Peyer's patch (tissue), 4 donors: ENCODE results near the gene SPDYE6. TPM values are rescaled to one million over a fixed set of nuclear protein-coding genes. Genes with fewer than 3 reads are reported as not detected.
"Not testable (repeated sequence)": the region's sequence is repeated elsewhere in the genome, so short reads cannot be mapped to it uniquely, and the experiment has no call there.

Experiments
- DNase-seq, 3 donors: peaks; one replicate each; pipeline ENCODE4 v3.0.0-alpha.2; 2017 to 2019
- H3K27ac ChIP-seq, 4 donors: fragments of 200-600 bp; sonication (generic); one replicate each; pipeline ENCODE4 v1.5.1; 2016 to 2019
- H3K27me3 ChIP-seq, 2 donors: fragments of 200-600 bp; sonication (generic); one replicate each; pipeline ENCODE4 v1.5.1; 2019
- H3K36me3 ChIP-seq, 3 donors: fragments of 200-600 bp; sonication (generic); one replicate each; pipeline ENCODE4 v1.5.1; 2016 to 2019
- H3K4me1 ChIP-seq, 4 donors: fragments of 200-600 bp; sonication (generic); one replicate each; pipeline ENCODE4 v1.5.1; 2016 to 2019
- H3K4me3 ChIP-seq, 4 donors: fragments of 200-600 bp; sonication (generic); 1 replicate in 3 of 4; 2 replicates in 1 of 4; pipeline ENCODE4 v1.5.1; 2016 to 2019; ENCODE audit warnings: mild to moderate bottlenecking in 1 of 4
- H3K9me3 ChIP-seq, 4 donors: fragments of 200-600 bp; sonication (generic); one replicate each; pipeline ENCODE4 v1.5.1; 2016 to 2019; ENCODE audit warnings: mild to moderate bottlenecking in 1 of 4
- CTCF ChIP-seq, 6 experiments: fragments of 450-650 bp in 4 of 6; fragments of 200-600 bp in 2 of 6; sonication (generic) in 1 of 6; IDR thresholded peaks; one replicate each; pipeline ENCODE4 v1.5.1; 2017 to 2019; ENCODE audit warnings: antibody characterized with exemption in 6 of 6, mild to moderate bottlenecking in 3 of 6, moderate library complexity in 1 of 6
- POLR2A ChIP-seq, 2 donors: fragments of 450-650 bp; IDR thresholded peaks; one replicate each; pipeline ENCODE4 v1.5.1; 2017; ENCODE audit warnings: antibody characterized with exemption in 2 of 2, mild to moderate bottlenecking in 2 of 2, moderate library complexity in 2 of 2
- total RNA-seq, 4 donors: library from RNA; depleted of rRNA; stranded (reverse); fragments of >200 nt; gene quantifications; one replicate each; pipeline ENCODE4 v1.1.0, GENCODE V29; 2016

The SPDYE6 gene
- total RNA-seq, 4 donors from 2014 or later: not detected

GRCh38 chr7:102363549-102364393 is 7.5 kb upstream of the SPDYE6 start:
- peak; percentile 92 to 98 (median 94) for DNase-seq
- TF ChIP-seq CTCF (IDR thresholded peaks at IDR 0.05) (peak in 4 of 6 experiments; percentile 5 to 38 (median 28)), POLR2A (IDR thresholded peaks at IDR 0.05) (peak; percentile 58 to 76)
- H3K4me1 ChIP-seq, H3K27me3 ChIP-seq, H3K9me3 ChIP-seq, H3K36me3 ChIP-seq: not testable (repeated sequence)
- H3K4me3 ChIP-seq: peak overlapping the region; percentile 88 to 97 (median 92)
- H3K27ac ChIP-seq: peak overlapping the region; percentile 87 to 94 (median 89)

- not testable (repeated sequence) for H3K4me1 ChIP-seq, H3K9me3 ChIP-seq, H3K36me3 ChIP-seq, DNase-seq, H3K27ac ChIP-seq, H3K4me3 ChIP-seq, H3K27me3 ChIP-seq
Observed at GRCh38 chr7:102346983-102347382, 9.3 kb downstream of the SPDYE6 start.

GRCh38 chr7:102340599-102341368 is 15.5 kb downstream of the SPDYE6 start:
- not testable (repeated sequence) for H3K27me3 ChIP-seq

GRCh38 chr7:102337420-102337819 is 18.8 kb downstream of the SPDYE6 start:
- H3K4me1 ChIP-seq, DNase-seq, H3K4me3 ChIP-seq, H3K27ac ChIP-seq, H3K9me3 ChIP-seq, H3K27me3 ChIP-seq, H3K36me3 ChIP-seq: not testable (repeated sequence)

More at GRCh38 chr7:102340599-102341368, 15.5 kb downstream of the SPDYE6 start:
- not testable (repeated sequence) for H3K4me3 ChIP-seq, H3K27ac ChIP-seq, H3K36me3 ChIP-seq, DNase-seq, H3K4me1 ChIP-seq, H3K9me3 ChIP-seq

GRCh38 chr7:102337002-102337401 is 19.2 kb downstream of the SPDYE6 start:
- H3K4me1 ChIP-seq, H3K36me3 ChIP-seq, H3K27me3 ChIP-seq, H3K9me3 ChIP-seq, H3K4me3 ChIP-seq, H3K27ac ChIP-seq, DNase-seq: not testable (repeated sequence)

GRCh38 chr7:102335574-102335973 is 20.7 kb downstream of the SPDYE6 start:
- not testable (repeated sequence) for H3K27ac ChIP-seq

GRCh38 chr7:102330666-102331460 is 25.4 kb downstream of the SPDYE6 start:
- not testable (repeated sequence) for H3K27ac ChIP-seq, H3K4me1 ChIP-seq, H3K4me3 ChIP-seq, H3K27me3 ChIP-seq, H3K9me3 ChIP-seq, H3K36me3 ChIP-seq, DNase-seq

More at GRCh38 chr7:102335574-102335973, 20.7 kb downstream of the SPDYE6 start:
- not testable (repeated sequence) for H3K27me3 ChIP-seq, H3K4me1 ChIP-seq, H3K4me3 ChIP-seq, H3K36me3 ChIP-seq, DNase-seq, H3K9me3 ChIP-seq

GRCh38 chr7:102329366-102329765 is 26.9 kb downstream of the SPDYE6 start:
- not testable (repeated sequence) for H3K27me3 ChIP-seq, H3K4me1 ChIP-seq, H3K36me3 ChIP-seq, H3K27ac ChIP-seq, DNase-seq, H3K4me3 ChIP-seq, H3K9me3 ChIP-seq

- H3K4me1 ChIP-seq, H3K4me3 ChIP-seq, DNase-seq, H3K27me3 ChIP-seq, H3K36me3 ChIP-seq, H3K9me3 ChIP-seq, H3K27ac ChIP-seq: not testable (repeated sequence)
Observed at GRCh38 chr7:102328863-102329262, 27.4 kb downstream of the SPDYE6 start.

GRCh38 chr7:102327183-102327582 is 29.1 kb downstream of the SPDYE6 start:
- H3K4me1 ChIP-seq, H3K36me3 ChIP-seq, H3K9me3 ChIP-seq, H3K4me3 ChIP-seq, H3K27ac ChIP-seq, H3K27me3 ChIP-seq, DNase-seq: not testable (repeated sequence)
